Naive thymus-derived CD4-positive, alpha-beta T cell (primary cell): ENCODE data around the gene KRTAP13-2. TPM values are rescaled to one million over a fixed set of nuclear protein-coding genes. Genes with fewer than 3 reads are reported as not detected.

Experiments used
- ATAC-seq: fragments of 150-1000 bp; cut with Tn5 transposase; 2 replicates; pipeline ENCODE4 v1.10.0; 2021; ENCODE audit warnings: mild to moderate bottlenecking, moderate library complexity
- CTCF ChIA-PET: fragments of 350-600 bp; sonication (Branson Sonifier 250); formaldehyde crosslinking; loops from one replicate; lab custom pipeline; 2021; ENCODE audit warnings: antibody characterized with exemption; lab: Charles Lee
- POLR2A ChIA-PET: fragments of 350-600 bp; sonication (Branson Sonifier 250); formaldehyde crosslinking; loops from one replicate; lab custom pipeline; 2021; ENCODE audit warnings: antibody characterized with exemption, inconsistent platforms; lab: Charles Lee
- DNase-seq, 9 donors: peaks; one replicate each; pipeline versions ENCODE4 v3.0.0 to v3.0.0-alpha.2; 2020 to 2022; ENCODE audit warnings: mixed read lengths in 1 of 9
- H3K27ac ChIP-seq: one replicate; pipeline ENCODE4 v1.7.0; 2013; ENCODE audit warnings: mild to moderate bottlenecking, low read depth, low read length, moderate library complexity
- H3K27me3 ChIP-seq, 2 donors: one replicate each; pipeline ENCODE4 v1.7.0; 2013; ENCODE audit warnings: low read length in 2 of 2, mild to moderate bottlenecking in 2 of 2, moderate library complexity in 2 of 2; ENCODE audit not compliant: control insufficient read depth in 2 of 2, insufficient read depth in 2 of 2
- H3K36me3 ChIP-seq, 3 experiments: 1 replicate in 2 of 3; 2 replicates in 1 of 3; pipeline ENCODE4 v1.7.0; 2013; ENCODE audit warnings: low read length in 3 of 3, mild to moderate bottlenecking in 3 of 3, moderate library complexity in 1 of 3; ENCODE audit not compliant: insufficient read depth in 3 of 3, control insufficient read depth in 2 of 3
- H3K4me1 ChIP-seq, 2 donors: one replicate each; pipeline ENCODE4 v1.7.0; 2013; ENCODE audit warnings: low read length in 2 of 2, mild to moderate bottlenecking in 2 of 2, moderate library complexity in 1 of 2; ENCODE audit not compliant: control insufficient read depth in 2 of 2, insufficient read depth in 2 of 2
- H3K4me3 ChIP-seq: 2 replicates; pipeline ENCODE4 v1.7.0; 2013; ENCODE audit warnings: mild to moderate bottlenecking, low read length
- H3K9me3 ChIP-seq, 3 experiments: 1 replicate in 2 of 3; 2 replicates in 1 of 3; pipeline ENCODE4 v1.7.0; 2013; ENCODE audit warnings: low read length in 3 of 3; ENCODE audit not compliant: control insufficient read depth in 2 of 3
- H3K27ac Mint-ChIP-seq, 9 donors: one replicate each; pipeline ENCODE4 v1.8.0; 2020 to 2022; ENCODE audit warnings: mixed read lengths in 9 of 9, mild to moderate bottlenecking in 8 of 9, moderate library complexity in 5 of 9, inconsistent platforms in 2 of 9
- H3K27me3 Mint-ChIP-seq, 5 donors: one replicate each; pipeline ENCODE4 v1.8.0; 2021 to 2022; ENCODE audit warnings: mixed read lengths in 5 of 5, mild to moderate bottlenecking in 1 of 5
- H3K36me3 Mint-ChIP-seq, 5 donors: one replicate each; pipeline ENCODE4 v1.8.0; 2020 to 2022; ENCODE audit warnings: mixed read lengths in 5 of 5, mild to moderate bottlenecking in 3 of 5, inconsistent platforms in 1 of 5
- H3K4me1 Mint-ChIP-seq, 7 donors: one replicate each; pipeline ENCODE4 v1.8.0; 2020 to 2022; ENCODE audit warnings: mixed read lengths in 7 of 7, mild to moderate bottlenecking in 3 of 7, inconsistent platforms in 1 of 7
- H3K4me3 Mint-ChIP-seq, 10 donors: one replicate each; pipeline ENCODE4 v1.8.0; 2020 to 2022; ENCODE audit warnings: mild to moderate bottlenecking in 10 of 10, mixed read lengths in 10 of 10, moderate library complexity in 6 of 10, inconsistent platforms in 2 of 10
- H3K9me3 Mint-ChIP-seq, 11 donors: one replicate each; pipeline ENCODE4 v1.8.0; 2020 to 2022; ENCODE audit warnings: mixed read lengths in 11 of 11, mild to moderate bottlenecking in 4 of 11, inconsistent platforms in 1 of 11, moderate library complexity in 1 of 11
- intact Hi-C, 2 donors: fragments of 100-400 bp; cut with micrococcal nuclease; formaldehyde crosslinking; loops; one replicate each; pipeline ENCODE4 v1.15.1; 2023
- polyA plus RNA-seq, 2 donors: library from polyadenylated mRNA; unstranded; fragments of 300-500 nt; fragmentation: Illumina TruSeq; gene quantifications; one replicate each; pipeline ENCODE4 v1.2.3, GENCODE V29; 2021
- total RNA-seq, 6 experiments: library from RNA in 5 of 6; stranded (reverse) in 5 of 6; gene quantifications; 1 replicate in 5 of 6; 2 replicates in 1 of 6; pipeline ENCODE4 v1.2.3 and lab custom pipeline; 2021 to 2026

Gene KRTAP13-2
- total and polyA plus RNA-seq, 7 experiments from 2014 or later, result not detected

- POLR2A ChIA-PET, result no interaction called here
- no peak for DNase-seq
- H3K27ac ChIP-seq, result no peak overlapping the region
- no peaks in the 10 kb centered on the region for H3K4me1 ChIP-seq
- Mint-ChIP-seq H3K4me1 (peaks cover 0 to 4% (median 0%) of the 10 kb centered on the region in 7 donors), H3K9me3 (peaks cover 0 to 3% (median 0%) of the 10 kb centered on the region in 11 donors), H3K27me3 (peaks cover 0 to 20% (median 8%) of the 10 kb centered on the region in 5 donors), H3K27ac (no peak overlapping the region), H3K4me3 (no peak overlapping the region), H3K36me3 (no peaks in the 10 kb centered on the region)
- H3K9me3 ChIP-seq, result no peaks in the 10 kb centered on the region
- CTCF ChIA-PET, result no interaction called here
- ATAC-seq, result no peak
- H3K36me3 ChIP-seq, result no peaks in the 10 kb centered on the region
- H3K4me3 ChIP-seq, result no peak overlapping the region
- intact Hi-C loops, result no loop called here
- no peaks in the 10 kb centered on the region for H3K27me3 ChIP-seq
These were observed 16.2 kb downstream of the KRTAP13-2 start for GRCh38 chr21:30355906-30356305.

GRCh38 chr21:30354308-30355005 is 17.6 kb downstream of the KRTAP13-2 start:
- ATAC-seq, result no peak
- peaks cover 0 to 4% (median 0%) of the 10 kb centered on the region in 7 donors for H3K4me1 Mint-ChIP-seq
- intact Hi-C loops, result no loop called here

GRCh38 chr21:30351534-30351933 is 20.5 kb downstream of the KRTAP13-2 start:
- H3K9me3 ChIP-seq, result no peaks in the 10 kb centered on the region
- Mint-ChIP-seq H3K27ac (no peak overlapping the region), H3K36me3 (no peaks in the 10 kb centered on the region), H3K4me3 (no peak overlapping the region), H3K9me3 (peaks cover 0 to 3% (median 0%) of the 10 kb centered on the region in 11 donors), H3K27me3 (peaks cover 0 to 14% (median 8%) of the 10 kb centered on the region in 5 donors), H3K4me1 (peaks cover 0 to 4% (median 0%) of the 10 kb centered on the region in 7 donors)
- H3K36me3 ChIP-seq, result no peaks in the 10 kb centered on the region
- no peak for ATAC-seq
- no peak overlapping the region for H3K27ac ChIP-seq
- no peaks in the 10 kb centered on the region for H3K27me3 ChIP-seq
- ChIA-PET CTCF (no interaction called here), POLR2A (no interaction called here)
- intact Hi-C loops, result no loop called here
- DNase-seq, result no peak
- H3K4me3 ChIP-seq, result no peak overlapping the region
- no peaks in the 10 kb centered on the region for H3K4me1 ChIP-seq

More at GRCh38 chr21:30354308-30355005, 17.6 kb downstream of the KRTAP13-2 start:
- no peaks in the 10 kb centered on the region for H3K4me1 ChIP-seq
- no peak for DNase-seq
- CTCF ChIA-PET, result no interaction called here
- H3K27ac ChIP-seq, result no peak overlapping the region
- Mint-ChIP-seq H3K27ac (no peak overlapping the region), H3K36me3 (no peaks in the 10 kb centered on the region), H3K9me3 (peaks cover 0 to 3% (median 0%) of the 10 kb centered on the region in 11 donors), H3K27me3 (peaks cover 0 to 20% (median 11%) of the 10 kb centered on the region in 5 donors), H3K4me3 (no peak overlapping the region)
- POLR2A ChIA-PET, result no interaction called here
- no peaks in the 10 kb centered on the region for H3K27me3 ChIP-seq
- no peaks in the 10 kb centered on the region for H3K36me3 ChIP-seq
- no peak overlapping the region for H3K4me3 ChIP-seq
- no peaks in the 10 kb centered on the region for H3K9me3 ChIP-seq

- ChIA-PET CTCF (no interaction called here), POLR2A (no interaction called here)
- Mint-ChIP-seq H3K9me3 (peaks cover 0 to 4% (median 0%) of the 10 kb centered on the region in 11 donors), H3K4me3 (no peak overlapping the region), H3K4me1 (peaks cover 0 to 3% (median 0%) of the 10 kb centered on the region in 7 donors), H3K27ac (no peak overlapping the region), H3K27me3 (peaks cover 0 to 12% (median 7%) of the 10 kb centered on the region in 5 donors), H3K36me3 (no peaks in the 10 kb centered on the region)
- intact Hi-C loops, result no loop called here
- Histone ChIP-seq H3K9me3 (no peaks in the 10 kb centered on the region), H3K27me3 (no peaks in the 10 kb centered on the region), H3K4me3 (no peak overlapping the region), H3K27ac (no peak overlapping the region), H3K4me1 (no peaks in the 10 kb centered on the region), H3K36me3 (no peaks in the 10 kb centered on the region)
- DNase-seq, result no peak
- ATAC-seq, result no peak
These were observed 22.5 kb downstream of the KRTAP13-2 start for GRCh38 chr21:30349572-30349971.

- H3K27me3 ChIP-seq, result no peaks in the 10 kb centered on the region
- Mint-ChIP-seq H3K4me3 (no peak within 1 kb of the TSS), H3K9me3 (peaks cover 0 to 4% (median 0%) of the 10 kb centered on the region in 11 donors), H3K4me1 (no peaks in the 10 kb centered on the region), H3K27ac (no peak within 1 kb of the TSS), H3K27me3 (peaks cover 0 to 13% (median 4%) of the 10 kb centered on the region in 5 donors), H3K36me3 (no peaks in the 10 kb centered on the region)
- no peak for ATAC-seq
- DNase-seq, result no peak
- CTCF ChIA-PET, result interaction anchor here (0.6 kb wide), 1 partner anchor 9 kb away, joined by 4 read pairs; no protein-coding TSS in a partner anchor
- H3K9me3 ChIP-seq, result no peaks in the 10 kb centered on the region
- H3K4me1 ChIP-seq, result no peaks in the 10 kb centered on the region
- H3K27ac ChIP-seq, result no peak within 1 kb of the TSS
- POLR2A ChIA-PET, result no interaction called here
- intact Hi-C loops, result no loop called here
- no peak within 1 kb of the TSS for H3K4me3 ChIP-seq
- no peaks in the 10 kb centered on the region for H3K36me3 ChIP-seq
These were observed 23.6 kb downstream of the KRTAP13-2 start, which contains the start of gene KRTAP23-1 for GRCh38 chr21:30348506-30348905. KRTAP23-1 (minus strand) TSS chr21:30348606; CDS start chr21:30348606, 0 bp downstream.

- Histone ChIP-seq H3K4me1 (no peaks in the 10 kb centered on the region), H3K27ac (no peak overlapping the region), H3K27me3 (no peaks in the 10 kb centered on the region), H3K9me3 (no peaks in the 10 kb centered on the region), H3K36me3 (no peaks in the 10 kb centered on the region), H3K4me3 (no peak overlapping the region)
- Mint-ChIP-seq H3K27me3 (peaks cover 0 to 13% (median 12%) of the 10 kb centered on the region in 5 donors), H3K9me3 (peaks cover 0 to 4% (median 0%) of the 10 kb centered on the region in 11 donors), H3K36me3 (no peaks in the 10 kb centered on the region), H3K27ac (no peak overlapping the region), H3K4me1 (no peaks in the 10 kb centered on the region), H3K4me3 (no peak overlapping the region)
- DNase-seq (no peak), ATAC-seq (no peak)
- intact Hi-C loops, result no loop called here
- POLR2A ChIA-PET, result no interaction called here
- CTCF ChIA-PET, result no interaction called here
These were observed 27.1 kb downstream of the KRTAP13-2 start for GRCh38 chr21:30345014-30345413.
